Measurements from ENCODE around the gene NPHP4.
"Not testable (repeated sequence)": the region's sequence is repeated elsewhere in the genome, so short reads cannot be mapped to it uniquely, and the experiment has no call there.

The NPHP4 gene

GRCh38 chr1:5896706-5897660 is 95.2 kb downstream of the NPHP4 start:
- no peak overlapping the region for H3K4me3 ChIP-seq (ENCODE audit: low read depth, low read length)

GRCh38 chr1:5895446-5896406 is 96.5 kb downstream of the NPHP4 start:
- H3K4me3 ChIP-seq (ENCODE audit: low read depth, low read length): no peak overlapping the region

- H3K4me3 ChIP-seq (ENCODE audit: low read depth, low read length): not testable (repeated sequence)
Measured at GRCh38 chr1:5893699-5894278, 98.4 kb downstream of the NPHP4 start.

- H3K4me3 ChIP-seq (ENCODE audit: low read depth, low read length): no peak overlapping the region
Measured at GRCh38 chr1:5892329-5892728, 99.9 kb downstream of the NPHP4 start.

GRCh38 chr1:5891736-5892135 is 100.5 kb downstream of the NPHP4 start:
- H3K4me3 ChIP-seq (ENCODE audit: low read depth, low read length): no peak overlapping the region

GRCh38 chr1:5891137-5891536 is 101.1 kb downstream of the NPHP4 start:
- H3K4me3 ChIP-seq (ENCODE audit: low read depth, low read length): no peak overlapping the region

- H3K4me3 ChIP-seq (ENCODE audit: low read depth, low read length): no peak overlapping the region
Measured at GRCh38 chr1:5890346-5891106, 101.7 kb downstream of the NPHP4 start.

- H3K4me3 ChIP-seq (ENCODE audit: low read depth, low read length): no peak overlapping the region
Measured at GRCh38 chr1:5889901-5890300, 102.3 kb downstream of the NPHP4 start.

- no peak overlapping the region for H3K4me3 ChIP-seq (ENCODE audit: low read depth, low read length)
Measured at GRCh38 chr1:5889462-5889861, 102.8 kb downstream of the NPHP4 start.

- H3K4me3 ChIP-seq (ENCODE audit: low read depth, low read length): no peak overlapping the region
Measured at GRCh38 chr1:5888606-5889211, 103.5 kb downstream of the NPHP4 start.

- H3K4me3 ChIP-seq (ENCODE audit: low read depth, low read length): no peak overlapping the region
Measured at GRCh38 chr1:5887971-5888361, 104.3 kb downstream of the NPHP4 start.

- H3K4me3 ChIP-seq (ENCODE audit: low read depth, low read length): no peak overlapping the region
Measured at GRCh38 chr1:5887349-5887970, 104.8 kb downstream of the NPHP4 start.

- H3K4me3 ChIP-seq (ENCODE audit: low read depth, low read length): no peak overlapping the region
Measured at GRCh38 chr1:5886541-5887348, 105.5 kb downstream of the NPHP4 start.

GRCh38 chr1:5886140-5886483 is 106.1 kb downstream of the NPHP4 start:
- H3K4me3 ChIP-seq (ENCODE audit: low read depth, low read length): no peak overlapping the region

GRCh38 chr1:5885471-5886139 is 106.6 kb downstream of the NPHP4 start:
- H3K4me3 ChIP-seq (ENCODE audit: low read depth, low read length): no peak overlapping the region

GRCh38 chr1:5884110-5884509 is 108.1 kb downstream of the NPHP4 start:
- no peak overlapping the region for H3K4me3 ChIP-seq (ENCODE audit: low read depth, low read length)

GRCh38 chr1:5883129-5884048 is 108.8 kb downstream of the NPHP4 start:
- H3K4me3 ChIP-seq (ENCODE audit: low read depth, low read length): no peak overlapping the region

All from iPS-11a (cell line).